GM12892 (cell line): ENCODE results near the gene TADA2A.

ENCODE experiments used
- POLR2A ChIP-seq: IDR thresholded peaks from 2 replicates; pipeline ENCODE4 v1.6.1; 2011; ENCODE audit warnings: low read depth, low read length, control low read depth
- TAF1 ChIP-seq: IDR thresholded peaks from 2 replicates; pipeline ENCODE4 v1.6.1; 2011; ENCODE audit warnings: low read depth, mild to moderate bottlenecking, control low read depth, low read length, borderline replicate concordance

DNA sequence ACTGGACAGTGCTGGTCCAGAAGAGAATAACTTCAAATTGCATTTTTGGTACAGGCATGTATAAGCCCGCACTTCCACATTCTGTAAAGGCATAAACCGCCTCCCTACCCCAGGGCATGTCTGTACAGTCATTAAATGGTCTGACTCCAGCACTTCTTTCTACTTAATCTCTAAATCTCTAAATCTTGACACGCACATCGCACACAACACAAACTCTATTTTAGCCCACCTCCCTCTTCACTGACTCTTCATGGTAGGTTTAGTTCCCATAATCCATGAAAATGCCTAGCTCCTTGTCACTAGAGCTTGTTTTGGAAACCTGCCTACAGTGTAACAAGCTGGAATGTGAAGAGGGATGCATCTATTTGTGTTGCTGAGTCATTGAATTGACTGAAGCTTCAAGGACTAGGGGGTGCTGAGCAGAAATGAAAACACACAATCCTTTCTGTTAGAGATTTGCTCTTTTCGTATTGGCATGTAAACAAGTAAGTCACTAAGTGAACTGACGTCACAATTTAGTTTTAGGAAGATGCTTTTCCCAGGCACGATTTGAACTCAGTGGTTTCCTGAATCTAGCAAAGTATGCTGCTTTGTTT lies 81.4 kb downstream of the TADA2A start:
- no peak for TF ChIP-seq POLR2A
- TF ChIP-seq TAF1, result no peak
